PC-3 (cell line): ENCODE measurements around the gene C1QTNF2. TPM values are rescaled to one million over a fixed set of nuclear protein-coding genes. Genes with fewer than 3 reads are reported as not detected.

Source experiments
- ATAC-seq: fragments of 200-7000 bp; cut with Tn5 transposase; 2 replicates; pipeline ENCODE4 v1.9.1; 2020; ENCODE audit warnings: mild to moderate bottlenecking, moderate library complexity
- BruUV-seq: library from RNA; stranded (reverse); fragments of 400-500 nt; replicated peaks from 2 replicates; lab custom pipeline; 2021; lab: Mats Ljungman, UMichigan
- CTCF ChIA-PET: fragments of 300-600 bp; sonication (Branson Sonifier 250); formaldehyde crosslinking; loops from one replicate; lab custom pipeline; 2022; ENCODE audit warnings: antibody characterized with exemption; lab: Charles Lee
- POLR2A ChIA-PET: fragments of 300-600 bp; sonication (Branson Sonifier 250); formaldehyde crosslinking; loops from one replicate; lab custom pipeline; 2022; ENCODE audit warnings: antibody characterized with exemption; ENCODE audit not compliant: unreplicated experiment; lab: Charles Lee
- DNase-seq: peaks from one replicate; pipeline ENCODE4 v3.0.0-alpha.2; 2015
- H2AFZ ChIP-seq: fragments of 300-600 bp; sonication (generic); 2 replicates; pipeline ENCODE4 v1.6.0; 2016; ENCODE audit warnings: antibody characterized with exemption, low read length
- H3F3A ChIP-seq: fragments of 300-600 bp; sonication (generic); one replicate; pipeline ENCODE4 v1.6.0; 2017; ENCODE audit warnings: antibody characterized with exemption, low read length, control low read depth, mild to moderate bottlenecking; ENCODE audit not compliant: unreplicated experiment
- H3K27ac ChIP-seq: fragments of 300-600 bp; sonication (generic); 2 replicates; pipeline ENCODE4 v1.5.1; 2016; ENCODE audit warnings: mild to moderate bottlenecking, low read length
- H3K27me3 ChIP-seq: fragments of 300-600 bp; sonication (generic); 2 replicates; pipeline ENCODE4 v1.6.1; 2016; ENCODE audit warnings: low read length, mixed read lengths
- H3K36me3 ChIP-seq: fragments of 300-600 bp; sonication (generic); 2 replicates; pipeline ENCODE4 v1.6.1; 2016; ENCODE audit warnings: low read depth, mixed run types, low read length, mixed read lengths
- H3K4me1 ChIP-seq: fragments of 300-600 bp; sonication (generic); 2 replicates; pipeline ENCODE4 v1.5.1; 2016; ENCODE audit warnings: low read length; ENCODE audit not compliant: insufficient read depth
- H3K4me2 ChIP-seq: fragments of 300-600 bp; sonication (generic); 2 replicates; pipeline ENCODE4 v1.6.0; 2016; ENCODE audit warnings: low read length
- H3K4me3 ChIP-seq: fragments of 300-600 bp; sonication (generic); 2 replicates; pipeline ENCODE4 v1.5.1; 2016; ENCODE audit warnings: mild to moderate bottlenecking, low read length, mixed read lengths
- H3K79me2 ChIP-seq: fragments of 300-600 bp; sonication (generic); 2 replicates; pipeline ENCODE4 v1.6.1; 2017; ENCODE audit warnings: low read length, mixed read lengths
- H3K9ac ChIP-seq: fragments of 300-600 bp; sonication (generic); 2 replicates; pipeline ENCODE4 v1.6.0; 2016; ENCODE audit warnings: mild to moderate bottlenecking, low read length
- H3K9me2 ChIP-seq: fragments of 300-600 bp; sonication (generic); replicated peaks from 2 replicates; pipeline ENCODE4 v1.6.1; 2016; ENCODE audit warnings: mixed run types, low read length, mixed read lengths
- H3K9me3 ChIP-seq: fragments of 300-600 bp; sonication (generic); 2 replicates; pipeline ENCODE4 v1.6.1; 2016; ENCODE audit warnings: low read length, mixed read lengths
- H4K20me1 ChIP-seq: fragments of 300-600 bp; sonication (generic); 2 replicates; pipeline ENCODE4 v1.6.1; 2016; ENCODE audit warnings: low read length, mixed read lengths
- EZH2 ChIP-seq: fragments of 300-600 bp; sonication (generic); IDR thresholded peaks from one replicate; pipeline ENCODE4 v1.6.1; 2017; ENCODE audit warnings: antibody characterized with exemption, mild to moderate bottlenecking, low read length; ENCODE audit not compliant: unreplicated experiment
- EZH2phosphoT487 ChIP-seq: fragments of 300-600 bp; sonication (generic); IDR thresholded peaks from 2 replicates; pipeline ENCODE4 v1.6.1; 2018; ENCODE audit warnings: mild to moderate bottlenecking, antibody characterized with exemption, low read length, borderline replicate concordance
- intact Hi-C: fragments of 100-400 bp; cut with micrococcal nuclease; formaldehyde crosslinking; loops from 2 replicates; pipeline ENCODE4 v1.9.0; 2023
- total RNA-seq: library from RNA; depleted of rRNA; stranded (reverse); fragments of >200 nt; gene quantifications from 2 replicates; pipeline ENCODE4 v1.2.3, GENCODE V29; 2014
- TF ChIP-seq, protein P1 (sequence below): fragments of 300-600 bp; sonication (generic); conservative IDR thresholded peaks from 2 replicates; pipeline ENCODE4 v1.5.1; 2017; ENCODE audit warnings: antibody characterized with exemption, low read depth, mild to moderate bottlenecking, low read length

The C1QTNF2 gene
- total RNA-seq, 1 experiment from 2014 or later = 0.04 TPM

DNA sequence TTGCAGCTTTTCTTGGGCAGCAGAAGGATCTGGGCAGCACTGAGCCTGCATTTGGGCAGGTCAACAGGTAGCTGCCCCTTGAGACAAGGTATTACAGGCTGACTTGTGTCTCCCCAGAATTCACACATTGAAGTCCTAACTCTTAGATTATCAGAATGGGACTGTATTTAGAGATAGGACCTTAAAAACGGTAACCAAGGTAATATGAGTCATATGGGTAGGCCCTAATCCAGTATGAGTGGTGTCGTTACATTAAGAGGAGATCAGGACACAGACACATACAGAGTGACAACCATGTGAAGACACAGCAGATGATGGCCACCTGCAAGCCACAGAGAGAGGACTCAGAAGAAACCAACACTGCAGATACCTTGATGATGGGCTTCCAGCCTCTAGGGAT lies 3.2 kb downstream of the C1QTNF2 start:
- DNase-seq (no peak), ATAC-seq (0 out of 2 replicates have a peak, but pooled peaks have one; percentile 12)
- no peak overlapping the region for H3K4me3 ChIP-seq
- H2AFZ ChIP-seq = no peak overlapping the region
- TF ChIP-seq EZH2 = no peak
- no peak for TF ChIP-seq EZH2phosphoT487
- TF ChIP-seq, protein P1, sequence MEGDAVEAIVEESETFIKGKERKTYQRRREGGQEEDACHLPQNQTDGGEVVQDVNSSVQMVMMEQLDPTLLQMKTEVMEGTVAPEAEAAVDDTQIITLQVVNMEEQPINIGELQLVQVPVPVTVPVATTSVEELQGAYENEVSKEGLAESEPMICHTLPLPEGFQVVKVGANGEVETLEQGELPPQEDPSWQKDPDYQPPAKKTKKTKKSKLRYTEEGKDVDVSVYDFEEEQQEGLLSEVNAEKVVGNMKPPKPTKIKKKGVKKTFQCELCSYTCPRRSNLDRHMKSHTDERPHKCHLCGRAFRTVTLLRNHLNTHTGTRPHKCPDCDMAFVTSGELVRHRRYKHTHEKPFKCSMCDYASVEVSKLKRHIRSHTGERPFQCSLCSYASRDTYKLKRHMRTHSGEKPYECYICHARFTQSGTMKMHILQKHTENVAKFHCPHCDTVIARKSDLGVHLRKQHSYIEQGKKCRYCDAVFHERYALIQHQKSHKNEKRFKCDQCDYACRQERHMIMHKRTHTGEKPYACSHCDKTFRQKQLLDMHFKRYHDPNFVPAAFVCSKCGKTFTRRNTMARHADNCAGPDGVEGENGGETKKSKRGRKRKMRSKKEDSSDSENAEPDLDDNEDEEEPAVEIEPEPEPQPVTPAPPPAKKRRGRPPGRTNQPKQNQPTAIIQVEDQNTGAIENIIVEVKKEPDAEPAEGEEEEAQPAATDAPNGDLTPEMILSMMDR = no peak
- H4K20me1 ChIP-seq = no peaks in the 10 kb centered on the region
- no peak overlapping the region for H3K4me2 ChIP-seq
- no peaks in the 10 kb centered on the region for H3K9me2 ChIP-seq
- no peaks in the 10 kb centered on the region; the same call in 1 of the 2 replicates for H3K4me1 ChIP-seq
- POLR2A ChIA-PET = interaction anchor here (0.6 kb wide), 2 partner anchors 30 to 1094 kb away, joined by 3 to 7 read pairs; no protein-coding TSS in a partner anchor
- no peak overlapping the region for H3K9ac ChIP-seq
- CTCF ChIA-PET = no interaction called here
- H3K79me2 ChIP-seq = no peaks in the 10 kb centered on the region
- H3K9me3 ChIP-seq = peaks cover 3% of the 10 kb centered on the region; the same call in 1 of the 2 replicates
- H3K27ac ChIP-seq = no peak overlapping the region
- H3F3A ChIP-seq = no peaks in the 10 kb centered on the region
- H3K27me3 ChIP-seq = peaks cover 22% of the 10 kb centered on the region; the same call in 1 of the 2 replicates
- no peaks in the 10 kb centered on the region for H3K36me3 ChIP-seq
- no TSS peak for BruUV-seq
- intact Hi-C loops = no loop called here

DNA sequence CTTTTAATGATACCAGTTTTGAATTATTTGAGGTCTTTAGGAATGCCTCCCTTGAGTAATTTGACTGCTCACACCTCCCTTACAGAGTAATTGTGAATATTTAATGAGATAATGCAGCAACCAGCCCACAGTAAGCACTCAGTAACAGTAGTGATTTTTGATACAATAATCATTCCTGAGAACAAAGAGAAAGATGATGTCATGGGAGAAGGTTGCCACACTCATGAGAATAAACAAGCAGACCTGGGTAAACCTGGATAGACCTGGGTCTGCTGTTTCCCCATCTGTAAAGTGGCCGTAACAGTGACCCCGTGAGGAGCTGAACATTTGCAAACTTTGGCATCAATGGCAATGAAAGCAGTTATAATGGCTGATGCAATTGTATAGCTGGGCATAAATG lies 4.2 kb downstream of the C1QTNF2 start:
- H2AFZ ChIP-seq = no peak overlapping the region
- H3K4me3 ChIP-seq = no peak overlapping the region
- ATAC-seq (no peak), DNase-seq (no peak)
- no peak overlapping the region for H3K9ac ChIP-seq
- no peaks in the 10 kb centered on the region for H3K79me2 ChIP-seq
- POLR2A ChIA-PET = no interaction called here
- H4K20me1 ChIP-seq = no peaks in the 10 kb centered on the region
- TF ChIP-seq, protein P1 = no peak
- TF ChIP-seq EZH2 = no peak
- TF ChIP-seq EZH2phosphoT487 = no peak
- CTCF ChIA-PET = no interaction called here
- intact Hi-C loops = no loop called here
- no TSS peak for BruUV-seq
- peaks cover 3% of the 10 kb centered on the region; the same call in 1 of the 2 replicates for H3K9me3 ChIP-seq
- no peak overlapping the region for H3K4me2 ChIP-seq
- no peaks in the 10 kb centered on the region; the same call in 1 of the 2 replicates for H3K4me1 ChIP-seq
- peaks cover 22% of the 10 kb centered on the region; the same call in 1 of the 2 replicates for H3K27me3 ChIP-seq
- no peaks in the 10 kb centered on the region for H3K36me3 ChIP-seq
- H3K9me2 ChIP-seq = no peaks in the 10 kb centered on the region
- H3K27ac ChIP-seq = no peak overlapping the region
- H3F3A ChIP-seq = no peaks in the 10 kb centered on the region

DNA sequence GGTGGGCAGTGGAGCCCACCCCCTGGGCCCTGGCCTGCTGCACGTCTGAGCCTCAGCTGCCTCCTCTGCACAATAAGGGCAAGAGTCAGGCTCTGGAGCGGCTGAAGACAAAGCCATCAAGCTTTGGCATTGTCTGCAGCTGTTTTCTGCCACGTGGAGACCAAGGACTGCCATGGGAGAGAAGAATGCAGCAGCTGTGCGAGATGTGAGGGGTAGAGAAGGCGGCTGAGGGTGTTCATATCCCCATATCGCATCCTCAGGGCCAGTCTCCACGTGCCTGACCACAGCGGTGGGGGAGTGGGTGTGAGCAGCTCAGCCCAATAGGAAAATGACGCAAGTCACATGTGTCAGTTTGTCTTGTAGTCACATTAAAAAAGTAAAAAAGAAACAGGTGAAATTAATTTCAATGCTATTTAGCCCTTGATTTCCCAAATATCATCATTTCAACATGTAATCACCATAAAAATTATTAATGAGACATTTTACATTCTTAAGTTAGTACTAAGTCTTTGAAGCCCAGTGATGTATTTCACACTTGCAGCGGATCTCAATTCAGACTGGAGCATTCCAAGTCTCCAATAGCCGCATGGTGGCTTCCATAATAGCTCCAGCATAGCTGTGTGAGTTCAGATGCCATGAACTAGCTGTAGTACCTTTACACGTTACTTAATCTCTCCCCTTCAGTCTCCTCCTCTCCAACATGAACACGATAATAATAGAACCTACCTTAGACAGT lies 6.6 kb downstream of the C1QTNF2 start:
- no peaks in the 10 kb centered on the region for H3K9me2 ChIP-seq
- no peaks in the 10 kb centered on the region for H3K79me2 ChIP-seq
- H3K27ac ChIP-seq = no peak overlapping the region
- intact Hi-C loops = no loop called here
- POLR2A ChIA-PET = interaction anchor here (0.5 kb wide), 1 partner anchor 93 kb away, joined by 3 read pairs; no protein-coding TSS in a partner anchor
- CTCF ChIA-PET = no interaction called here
- peaks cover 1% of the 10 kb centered on the region; the same call in 1 of the 2 replicates for H3K9me3 ChIP-seq
- H3K4me1 ChIP-seq = no peaks in the 10 kb centered on the region
- BruUV-seq = no TSS peak
- no peak overlapping the region for H3K4me3 ChIP-seq
- H3K27me3 ChIP-seq = 0 out of 2 replicates have a peak, but pooled peaks cover 4% of the 10 kb centered on the region
- no peak overlapping the region for H3K9ac ChIP-seq
- no peaks in the 10 kb centered on the region for H3K36me3 ChIP-seq
- H4K20me1 ChIP-seq = no peaks in the 10 kb centered on the region
- DNase-seq (no peak), ATAC-seq (no peak)
- no peak overlapping the region for H2AFZ ChIP-seq
- H3F3A ChIP-seq = no peaks in the 10 kb centered on the region
- no peak overlapping the region for H3K4me2 ChIP-seq
- TF ChIP-seq EZH2 (no peak), EZH2phosphoT487 (no peak)
- TF ChIP-seq, protein P1 = no peak
